HS-5 (cell line): ENCODE measurements around the gene C20orf144.

Experiments used
- DNase-seq: peaks from one replicate; pipeline ENCODE4 v3.0.0-alpha.2; 2012; ENCODE audit warnings: low read depth

The C20orf144 gene

DNA sequence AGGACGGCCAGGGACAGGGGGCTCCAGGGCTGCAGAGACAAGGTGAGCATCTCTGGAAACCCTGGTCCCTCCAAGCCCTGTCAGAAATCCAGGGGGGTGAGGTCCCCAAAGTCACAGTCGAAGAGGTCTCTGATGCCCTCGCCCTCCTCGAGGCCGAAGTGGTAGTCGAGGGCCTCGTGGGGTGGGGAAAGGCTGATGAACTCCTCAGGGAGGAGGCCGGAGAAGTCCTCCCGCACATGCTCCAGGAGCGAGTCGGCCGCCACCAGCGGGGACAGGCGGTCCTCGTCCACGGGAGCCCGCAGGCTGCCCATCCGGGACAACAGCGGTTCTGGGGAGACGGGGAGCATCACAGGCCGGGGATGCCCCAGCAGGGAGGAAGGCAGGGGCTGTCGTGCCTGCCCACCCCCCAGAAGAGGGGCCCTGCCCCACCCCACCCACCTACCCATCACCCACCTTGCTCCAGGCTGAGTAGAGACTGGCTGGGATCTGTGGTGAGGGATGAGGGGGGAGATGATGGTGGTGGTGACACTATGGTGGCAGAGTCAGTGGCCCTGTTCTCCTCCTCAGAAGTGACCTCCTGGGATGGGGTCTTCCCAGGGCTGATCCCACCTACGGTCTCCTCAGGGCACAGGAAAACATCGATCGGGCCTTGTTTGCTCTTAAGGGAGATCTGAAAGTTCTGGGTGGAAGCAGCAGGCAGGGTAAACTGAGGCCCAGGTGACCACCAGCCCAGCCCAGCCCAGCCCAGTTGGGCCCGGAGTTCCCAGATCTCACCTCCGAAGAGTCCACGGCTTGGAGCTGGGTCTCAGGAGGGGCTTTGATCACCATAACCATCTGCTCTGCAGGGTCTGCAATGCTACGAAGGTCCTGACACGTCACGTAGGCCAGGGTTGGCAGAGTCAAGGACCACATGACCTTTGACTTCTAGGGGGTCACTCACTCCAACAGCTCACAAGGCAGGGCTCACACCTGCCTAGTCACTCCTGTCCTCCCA, 14.8 kb downstream of the C20orf144 start:
- DNase-seq: no peak

- no peak for DNase-seq
Measured at GRCh38 chr20:33677991-33678702, 16.0 kb downstream of the C20orf144 start.

DNA sequence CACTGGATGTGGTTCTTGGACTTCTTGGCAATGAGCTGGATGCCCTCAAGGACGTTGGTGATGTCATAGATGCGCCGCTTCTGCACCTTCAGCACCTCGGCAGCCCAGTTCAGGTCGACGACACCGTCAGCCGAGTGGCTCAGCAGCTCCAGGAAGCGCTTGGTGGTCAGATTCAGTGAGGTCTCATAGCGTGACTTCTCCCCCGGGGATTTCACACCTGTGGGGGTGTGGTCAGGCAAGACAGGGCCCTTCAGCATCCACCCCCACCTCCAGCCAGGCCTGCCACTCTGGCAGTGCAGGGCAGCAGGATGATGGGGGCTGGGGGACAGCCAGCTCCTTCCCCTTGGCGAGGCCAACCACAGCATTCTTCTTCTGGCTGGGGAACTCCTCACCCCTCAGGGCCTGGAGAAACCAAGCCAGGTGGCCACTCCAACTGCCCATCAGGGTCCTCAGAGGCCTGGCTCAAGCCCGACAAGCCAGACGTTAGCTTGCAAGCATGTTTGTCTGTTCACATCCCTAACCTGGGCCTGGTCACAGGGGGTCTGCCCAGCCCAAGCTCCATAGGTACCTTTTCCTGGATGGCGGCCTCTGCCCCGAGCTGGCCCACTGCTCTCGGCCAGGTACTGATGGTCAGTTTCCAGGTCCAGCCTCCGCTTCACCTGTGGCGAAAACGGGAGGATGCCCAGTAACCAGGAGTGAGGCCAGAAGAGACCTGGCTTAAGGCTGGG, 17.8 kb downstream of the C20orf144 start:
- no peak for DNase-seq

DNA sequence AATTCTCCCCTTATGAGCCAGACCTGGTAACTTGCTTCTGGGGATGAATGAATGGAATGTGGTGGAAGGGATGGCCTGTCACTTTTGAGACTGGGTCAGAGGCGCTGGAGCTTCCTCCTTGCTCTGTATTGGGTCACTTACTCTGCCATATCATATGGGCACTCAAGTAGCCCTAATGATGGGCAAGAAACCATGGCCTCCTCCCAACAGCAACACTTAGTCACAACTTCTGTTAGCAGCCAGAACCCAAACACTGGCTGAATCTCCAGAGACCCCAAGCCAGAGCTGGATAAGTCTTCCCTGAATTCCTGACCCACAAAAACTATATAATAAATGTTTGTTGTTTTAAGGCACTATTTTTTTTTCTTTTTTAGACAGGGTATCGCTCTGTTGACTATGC, 18.6 kb downstream of the C20orf144 start:
- DNase-seq: no peak

DNA sequence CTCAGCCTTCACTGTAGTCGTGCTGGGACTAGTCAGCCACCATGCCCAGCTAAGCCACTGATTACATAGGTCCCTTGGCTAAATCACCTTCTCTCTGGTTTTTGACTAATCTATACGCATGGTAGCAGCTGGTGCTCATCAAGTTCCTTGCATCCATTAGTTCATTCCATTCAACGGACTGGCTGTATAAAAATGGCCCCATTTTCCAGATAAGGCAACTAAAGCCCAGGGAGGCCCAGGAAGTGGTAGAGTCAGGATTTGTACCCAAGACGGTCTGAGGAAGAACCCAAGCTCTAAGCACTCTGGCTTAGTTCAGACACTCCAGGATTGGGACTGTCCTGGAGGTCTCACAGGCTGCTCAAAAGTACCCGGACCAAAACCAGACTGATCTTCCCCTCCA, 19.2 kb downstream of the C20orf144 start:
- DNase-seq: no peak

DNA sequence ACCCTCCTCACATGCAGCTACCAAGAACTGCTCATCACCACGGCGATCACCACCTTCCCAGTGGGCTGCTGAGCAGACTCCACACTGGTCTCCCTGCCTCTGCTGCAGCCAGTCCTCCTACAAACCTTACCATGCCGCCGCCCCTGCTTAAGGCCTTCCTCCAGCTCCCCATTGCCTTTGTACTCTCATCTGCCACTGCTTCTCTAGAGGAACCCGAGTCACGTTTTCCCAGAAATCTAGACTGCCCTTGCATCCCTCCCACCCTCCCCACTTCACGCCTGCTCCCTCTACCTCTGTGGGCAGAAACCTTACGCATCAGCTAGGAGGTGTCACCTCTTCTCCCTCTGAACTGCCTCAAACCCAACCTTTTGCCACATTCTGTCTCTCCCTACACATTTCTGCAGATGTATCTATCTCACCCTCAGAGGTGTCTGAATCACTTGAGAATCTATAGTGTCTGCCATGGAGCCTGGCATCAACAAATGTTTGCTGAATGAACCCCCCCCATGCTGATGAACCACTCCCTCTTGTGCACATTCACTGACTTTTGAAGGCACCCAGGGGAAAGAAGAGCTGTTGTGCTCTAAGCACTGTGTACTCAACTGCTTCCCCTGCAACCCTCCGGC, 19.7 kb downstream of the C20orf144 start:
- DNase-seq: no peak

DNA sequence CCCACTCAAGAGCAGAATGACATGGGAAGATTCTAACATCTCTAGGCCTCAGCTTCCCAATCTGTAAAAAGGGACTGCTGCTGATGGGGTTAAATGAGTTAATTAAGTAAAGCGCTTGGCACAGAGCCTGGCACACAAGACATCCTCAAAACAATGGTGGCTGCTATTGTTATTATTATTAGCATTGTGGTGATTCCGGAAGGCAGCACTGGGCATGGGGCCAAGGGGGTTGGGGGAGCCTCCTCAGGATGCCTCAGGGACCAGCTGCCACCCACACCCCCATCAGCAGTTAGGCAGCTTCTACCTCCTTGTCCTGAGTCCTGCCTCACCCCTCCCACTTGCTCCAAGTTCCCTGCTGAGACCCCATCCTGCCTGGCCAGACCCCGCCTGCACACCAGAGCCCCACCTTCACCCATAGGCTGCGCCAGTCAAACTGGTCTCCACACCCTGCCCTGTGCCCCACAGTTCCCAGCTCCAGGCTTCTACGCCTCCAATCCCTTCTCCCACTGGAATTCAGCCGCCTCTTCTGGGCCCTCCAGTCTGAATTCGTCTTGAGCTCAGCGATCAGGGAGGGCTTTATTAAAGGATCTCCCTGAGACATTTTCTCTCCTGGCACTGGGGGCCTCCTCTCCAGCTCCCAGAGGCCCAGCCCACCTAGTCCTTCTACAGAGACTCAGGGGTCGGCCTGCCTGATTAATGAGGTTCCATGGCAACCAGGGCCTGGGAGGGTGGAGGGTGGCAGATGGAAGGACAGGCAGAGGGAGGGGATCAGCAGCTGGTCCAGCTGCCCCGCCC, 22.6 kb downstream of the C20orf144 start:
- DNase-seq: no peak

DNA sequence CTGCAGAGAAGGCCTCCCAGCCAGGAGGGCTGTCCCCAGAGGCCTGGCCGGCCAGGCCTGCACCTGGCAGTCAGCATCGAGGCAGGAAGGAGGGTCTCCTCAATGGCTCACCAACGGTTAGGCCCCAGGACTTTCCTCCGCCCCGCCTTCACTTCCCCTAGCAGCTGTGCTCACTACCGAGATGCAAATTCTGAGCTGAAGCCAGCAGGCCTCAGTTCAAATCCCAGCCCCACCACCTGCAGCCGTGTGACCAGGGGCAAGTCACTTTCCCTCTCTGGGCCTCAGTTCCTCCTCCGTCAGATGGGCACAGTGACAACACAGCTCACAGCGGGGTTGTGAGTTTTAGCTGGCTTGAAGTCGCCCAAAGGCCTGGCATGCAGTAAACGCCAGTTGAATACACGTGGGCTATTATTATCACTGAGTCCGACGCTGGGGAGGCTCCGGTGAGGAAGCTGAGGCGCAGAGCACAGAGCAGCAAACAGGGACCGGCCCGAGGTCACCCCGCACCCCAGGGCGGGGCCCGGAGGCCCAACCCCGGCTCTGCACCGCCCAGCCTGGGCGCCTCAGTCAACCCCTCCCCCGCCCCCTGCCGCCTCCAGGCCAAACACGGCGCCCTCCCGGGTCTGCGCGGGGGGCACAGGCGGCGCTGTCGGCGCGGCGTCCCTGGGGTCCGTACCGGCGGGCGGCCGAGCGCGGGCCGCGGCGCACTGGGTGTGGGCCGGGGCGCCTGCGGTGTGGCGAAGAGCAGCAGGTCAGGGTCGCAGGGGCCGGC, 23.4 kb downstream of the C20orf144 start:
- no peak for DNase-seq

GRCh38 chr20:33686100-33686983, 24.2 kb downstream of the C20orf144 start, which contains the start of gene E2F1:
Gene E2F1 (minus strand): TSS chr20:33686385. CDS start chr20:33686264, 121 bp downstream.
- peak; percentile 56 for DNase-seq

- no peak for DNase-seq
Measured at GRCh38 chr20:33686984-33687366, 24.8 kb downstream of the C20orf144 start.

DNA sequence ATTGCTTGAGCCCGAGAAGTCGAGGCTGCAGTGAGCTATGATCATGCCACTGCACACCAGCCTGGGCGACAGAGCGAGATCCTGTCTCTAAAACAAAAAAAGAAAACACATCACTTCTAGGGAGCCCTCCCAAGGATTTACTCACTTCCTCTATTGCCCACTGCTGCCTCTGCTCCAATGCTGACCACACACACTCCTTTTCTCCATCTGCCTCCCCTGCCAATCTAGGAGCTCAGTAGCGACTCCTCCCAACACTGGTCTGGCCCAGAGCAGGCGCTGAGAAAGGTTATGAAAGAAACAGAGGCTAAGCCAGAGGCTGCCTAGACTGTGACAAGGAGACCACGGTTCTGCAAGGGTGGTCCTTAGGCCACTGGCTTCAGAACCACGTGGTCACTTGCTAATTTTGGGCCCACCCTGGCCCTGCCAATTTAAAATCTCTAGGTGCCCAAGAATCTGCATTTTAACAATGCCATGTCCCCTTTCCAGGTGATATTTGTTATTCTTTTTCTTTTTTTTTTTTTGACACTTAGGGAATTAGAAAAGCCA, 25.3 kb downstream of the C20orf144 start:
- DNase-seq: no peak

GRCh38 chr20:33687993-33688937, 26.1 kb downstream of the C20orf144 start:
- no peak for DNase-seq

DNA sequence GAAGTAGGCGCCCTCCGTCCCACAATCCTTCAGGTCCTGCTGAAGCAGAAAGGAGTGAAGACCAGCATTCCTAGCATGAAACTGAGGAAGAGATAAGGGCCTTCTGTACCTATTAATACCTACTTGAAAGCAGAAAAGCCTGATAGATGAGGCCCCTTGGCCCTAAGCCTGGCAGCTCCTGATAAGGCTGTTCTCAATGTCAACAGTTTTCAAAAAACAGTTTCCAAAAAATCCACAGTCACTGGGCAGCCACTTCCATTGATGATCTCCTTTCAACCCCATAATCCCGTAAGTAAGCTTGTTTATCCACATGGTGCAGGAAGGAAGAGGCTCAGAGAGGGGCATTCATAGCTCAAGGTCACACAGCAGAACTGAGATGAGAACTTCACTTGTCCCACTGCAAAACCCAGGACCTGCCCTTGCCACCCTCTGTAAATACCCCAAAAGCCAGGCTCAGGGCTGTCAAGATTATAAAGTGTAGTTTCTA, 26.9 kb downstream of the C20orf144 start:
- DNase-seq: no peak

GRCh38 chr20:33689493-33689892, 27.4 kb downstream of the C20orf144 start:
- DNase-seq: no peak

DNA sequence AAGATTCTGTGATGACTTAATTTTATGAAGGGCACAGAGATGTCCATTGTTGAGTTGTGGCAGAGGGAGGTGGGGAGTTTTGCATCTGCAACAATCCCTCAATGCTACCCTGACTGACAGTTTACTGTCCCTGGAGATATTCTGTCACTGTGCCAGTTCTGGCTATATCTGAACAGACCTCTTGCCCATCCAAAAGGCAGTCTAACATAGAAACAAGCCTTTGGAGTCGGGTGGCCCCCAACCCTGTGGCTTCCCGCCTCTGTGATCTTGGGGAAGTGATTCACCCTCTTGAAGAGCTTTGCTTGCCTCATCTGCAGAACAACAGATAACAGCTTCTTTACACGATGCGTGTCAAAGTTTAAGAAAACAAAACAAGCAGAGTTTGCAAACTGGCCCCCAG, 27.8 kb downstream of the C20orf144 start:
- DNase-seq: peak; percentile 26

DNA sequence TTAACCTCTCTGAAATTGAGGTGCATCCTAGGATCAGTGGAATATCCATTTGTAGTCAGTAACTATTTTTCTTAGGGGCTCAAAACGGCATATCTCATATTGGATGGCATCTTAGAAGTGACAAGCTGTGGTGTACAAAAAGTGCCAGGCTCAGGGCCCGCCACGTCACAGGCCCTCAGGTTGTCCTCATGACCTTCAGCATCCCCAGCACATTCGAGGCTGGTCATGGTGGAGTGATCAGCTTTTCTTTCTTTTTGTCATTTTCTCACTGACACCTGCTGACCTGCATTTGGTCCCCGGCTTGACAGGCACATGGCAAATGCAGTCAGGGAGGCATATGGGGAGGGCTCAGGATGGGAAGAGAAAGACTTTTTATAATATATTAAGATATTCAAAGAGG, 31.2 kb downstream of the C20orf144 start:
- no peak for DNase-seq
